Ovary (tissue), 3 donors: ENCODE measurements around the gene ZNF775.

ENCODE experiments used
- CTCF ChIP-seq, 3 donors: fragments of 450-650 bp in 2 of 3; fragments of 200-600 bp in 1 of 3; IDR thresholded peaks; one replicate each; pipeline versions ENCODE4 v1.5.1 to v1.8.0; 2016 to 2022; ENCODE audit warnings: antibody characterized with exemption in 3 of 3, mild to moderate bottlenecking in 1 of 3
- POLR2A ChIP-seq: fragments of 450-650 bp; IDR thresholded peaks from one replicate; pipeline ENCODE4 v1.6.1; 2017; ENCODE audit warnings: antibody characterized with exemption, mild to moderate bottlenecking, moderate library complexity
- donor health status: DM: no; HTN: no; CAD: no.

GRCh38 chr7:150411606-150412005 lies 32.5 kb downstream of the ZNF775 start:
- TF ChIP-seq CTCF (IDR thresholded peaks at IDR 0.05) (no peak), POLR2A (no peak)
